Naive thymus-derived CD4-positive, alpha-beta T cell (primary cell): ENCODE results near the gene TOM1L2. TPM values are rescaled to one million over a fixed set of nuclear protein-coding genes. Genes with fewer than 3 reads are reported as not detected.

Experiments used
- ATAC-seq: fragments of 150-1000 bp; cut with Tn5 transposase; 2 replicates; pipeline ENCODE4 v1.10.0; 2021; ENCODE audit warnings: mild to moderate bottlenecking, moderate library complexity
- CTCF ChIA-PET: fragments of 350-600 bp; sonication (Branson Sonifier 250); formaldehyde crosslinking; loops from one replicate; lab custom pipeline; 2021; ENCODE audit warnings: antibody characterized with exemption; lab: Charles Lee
- POLR2A ChIA-PET: fragments of 350-600 bp; sonication (Branson Sonifier 250); formaldehyde crosslinking; loops from one replicate; lab custom pipeline; 2021; ENCODE audit warnings: antibody characterized with exemption, inconsistent platforms; lab: Charles Lee
- DNase-seq, 9 donors: peaks; one replicate each; pipeline versions ENCODE4 v3.0.0 to v3.0.0-alpha.2; 2020 to 2022; ENCODE audit warnings: mixed read lengths in 1 of 9
- H3K27ac ChIP-seq: one replicate; pipeline ENCODE4 v1.7.0; 2013; ENCODE audit warnings: mild to moderate bottlenecking, low read depth, low read length, moderate library complexity
- H3K27me3 ChIP-seq, 2 donors: one replicate each; pipeline ENCODE4 v1.7.0; 2013; ENCODE audit warnings: low read length in 2 of 2, mild to moderate bottlenecking in 2 of 2, moderate library complexity in 2 of 2; ENCODE audit not compliant: control insufficient read depth in 2 of 2, insufficient read depth in 2 of 2
- H3K36me3 ChIP-seq, 3 experiments: 1 replicate in 2 of 3; 2 replicates in 1 of 3; pipeline ENCODE4 v1.7.0; 2013; ENCODE audit warnings: low read length in 3 of 3, mild to moderate bottlenecking in 3 of 3, moderate library complexity in 1 of 3; ENCODE audit not compliant: insufficient read depth in 3 of 3, control insufficient read depth in 2 of 3
- H3K4me1 ChIP-seq, 2 donors: one replicate each; pipeline ENCODE4 v1.7.0; 2013; ENCODE audit warnings: low read length in 2 of 2, mild to moderate bottlenecking in 2 of 2, moderate library complexity in 1 of 2; ENCODE audit not compliant: control insufficient read depth in 2 of 2, insufficient read depth in 2 of 2
- H3K4me3 ChIP-seq: 2 replicates; pipeline ENCODE4 v1.7.0; 2013; ENCODE audit warnings: mild to moderate bottlenecking, low read length
- H3K9me3 ChIP-seq, 3 experiments: 1 replicate in 2 of 3; 2 replicates in 1 of 3; pipeline ENCODE4 v1.7.0; 2013; ENCODE audit warnings: low read length in 3 of 3; ENCODE audit not compliant: control insufficient read depth in 2 of 3
- H3K27ac Mint-ChIP-seq, 9 donors: one replicate each; pipeline ENCODE4 v1.8.0; 2020 to 2022; ENCODE audit warnings: mixed read lengths in 9 of 9, mild to moderate bottlenecking in 8 of 9, moderate library complexity in 5 of 9, inconsistent platforms in 2 of 9
- H3K27me3 Mint-ChIP-seq, 5 donors: one replicate each; pipeline ENCODE4 v1.8.0; 2021 to 2022; ENCODE audit warnings: mixed read lengths in 5 of 5, mild to moderate bottlenecking in 1 of 5
- H3K36me3 Mint-ChIP-seq, 5 donors: one replicate each; pipeline ENCODE4 v1.8.0; 2020 to 2022; ENCODE audit warnings: mixed read lengths in 5 of 5, mild to moderate bottlenecking in 3 of 5, inconsistent platforms in 1 of 5
- H3K4me1 Mint-ChIP-seq, 7 donors: one replicate each; pipeline ENCODE4 v1.8.0; 2020 to 2022; ENCODE audit warnings: mixed read lengths in 7 of 7, mild to moderate bottlenecking in 3 of 7, inconsistent platforms in 1 of 7
- H3K4me3 Mint-ChIP-seq, 10 donors: one replicate each; pipeline ENCODE4 v1.8.0; 2020 to 2022; ENCODE audit warnings: mild to moderate bottlenecking in 10 of 10, mixed read lengths in 10 of 10, moderate library complexity in 6 of 10, inconsistent platforms in 2 of 10
- H3K9me3 Mint-ChIP-seq, 11 donors: one replicate each; pipeline ENCODE4 v1.8.0; 2020 to 2022; ENCODE audit warnings: mixed read lengths in 11 of 11, mild to moderate bottlenecking in 4 of 11, inconsistent platforms in 1 of 11, moderate library complexity in 1 of 11
- intact Hi-C, 2 donors: fragments of 100-400 bp; cut with micrococcal nuclease; formaldehyde crosslinking; loops; one replicate each; pipeline ENCODE4 v1.15.1; 2023
- polyA plus RNA-seq, 2 donors: library from polyadenylated mRNA; unstranded; fragments of 300-500 nt; fragmentation: Illumina TruSeq; gene quantifications; one replicate each; pipeline ENCODE4 v1.2.3, GENCODE V29; 2021
- total RNA-seq, 6 experiments: library from RNA in 5 of 6; stranded (reverse) in 5 of 6; gene quantifications; 1 replicate in 5 of 6; 2 replicates in 1 of 6; pipeline ENCODE4 v1.2.3 and lab custom pipeline; 2021 to 2026

TOM1L2 gene
- total and polyA plus RNA-seq, 7 experiments from 2014 or later = 6.9 to 84.1 (median 61.0) TPM

DNA sequence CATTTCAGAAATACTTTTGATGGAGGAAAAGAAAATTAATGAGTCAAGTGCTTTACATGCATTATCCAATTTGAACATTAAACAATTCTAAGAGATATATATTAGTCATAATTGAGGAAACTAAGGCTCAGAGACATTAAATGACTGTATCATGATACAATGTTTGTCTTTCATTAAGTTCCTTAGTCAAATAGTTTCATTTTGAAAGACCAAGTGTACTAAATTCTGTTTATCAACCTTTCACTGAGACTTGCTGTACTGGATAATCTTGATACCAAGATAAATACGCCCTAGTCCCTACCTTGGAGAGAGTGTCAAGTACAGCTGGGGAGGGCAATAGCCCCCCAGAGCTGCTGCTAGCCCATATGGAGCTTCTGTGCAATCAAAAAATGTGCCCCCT, 24.2 kb downstream of the TOM1L2 start:
- no peak overlapping the region for H3K27ac Mint-ChIP-seq

DNA sequence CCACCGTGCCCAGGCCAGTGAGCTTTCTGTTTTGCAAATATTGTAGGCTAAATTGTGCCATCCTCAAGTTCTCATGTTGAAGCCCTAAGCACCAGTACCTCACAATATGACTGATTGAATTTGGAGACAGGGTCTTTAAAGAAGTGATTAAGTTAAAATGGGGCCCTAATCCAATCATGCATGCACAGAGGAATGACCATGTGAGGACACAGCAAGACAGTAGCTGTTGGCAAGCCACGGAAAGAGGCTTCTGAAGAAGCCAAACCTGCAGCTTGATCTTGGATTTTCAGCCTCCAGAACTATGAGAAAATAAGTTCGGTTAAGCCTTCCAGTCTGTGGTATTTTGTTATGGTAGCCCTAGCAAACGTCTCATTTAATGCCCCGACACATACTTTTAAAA, 24.9 kb downstream of the TOM1L2 start:
- POLR2A ChIA-PET = interaction anchor here (0.6 kb wide), 1 partner anchor 11 kb away, joined by 3 read pairs; no protein-coding TSS in a partner anchor
- CTCF ChIA-PET = no interaction called here

More for the DNA sequence above, 24.2 kb downstream of the TOM1L2 start:
- Histone ChIP-seq H3K4me1 (peaks cover 0 to 7% of the 10 kb centered on the region in 2 donors), H3K4me3 (no peak overlapping the region), H3K36me3 (no peaks in the 10 kb centered on the region), H3K9me3 (no peaks in the 10 kb centered on the region), H3K27me3 (no peaks in the 10 kb centered on the region), H3K27ac (no peak overlapping the region)
- ChIA-PET CTCF (no interaction called here), POLR2A (interaction anchor here (0.6 kb wide), 1 partner anchor 10 kb away, joined by 3 read pairs; no protein-coding TSS in a partner anchor)
- intact Hi-C loops = no loop called here
- H3K36me3 Mint-ChIP-seq = peaks cover 0 to 19% (median 6%) of the 10 kb centered on the region in 5 donors
- no peak overlapping the region for H3K4me3 Mint-ChIP-seq
- H3K9me3 Mint-ChIP-seq = no peaks in the 10 kb centered on the region
- DNase-seq (no peak), ATAC-seq (no peak)
- peaks cover 24 to 77% (median 51%) of the 10 kb centered on the region in 7 donors for H3K4me1 Mint-ChIP-seq
- H3K27me3 Mint-ChIP-seq = no peaks in the 10 kb centered on the region

DNA sequence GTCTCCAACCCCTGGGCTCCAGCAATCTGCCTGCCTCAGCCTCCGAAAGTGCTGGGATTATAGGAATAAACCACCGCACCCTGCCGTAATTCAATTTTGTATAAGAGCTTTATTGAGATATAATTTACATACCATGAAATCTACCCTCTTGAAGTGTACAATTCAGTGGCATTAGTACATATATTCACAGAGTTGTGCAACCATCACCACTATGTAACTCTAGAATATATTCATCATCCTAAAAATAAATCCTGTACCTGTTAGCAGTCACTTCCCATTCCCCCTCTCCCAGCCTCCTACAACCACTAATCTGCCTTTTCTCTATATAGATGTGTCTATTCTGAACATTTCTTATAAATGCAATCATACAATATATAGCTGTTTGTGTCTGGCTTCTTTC, 26.1 kb downstream of the TOM1L2 start:
- Mint-ChIP-seq H3K9me3 (no peaks in the 10 kb centered on the region), H3K27ac (no peak overlapping the region), H3K4me3 (no peak overlapping the region), H3K36me3 (peaks cover 0 to 15% (median 6%) of the 10 kb centered on the region in 5 donors), H3K4me1 (peaks cover 18 to 77% (median 47%) of the 10 kb centered on the region in 7 donors), H3K27me3 (no peaks in the 10 kb centered on the region)
- Histone ChIP-seq H3K27ac (no peak overlapping the region), H3K36me3 (no peaks in the 10 kb centered on the region), H3K27me3 (no peaks in the 10 kb centered on the region), H3K9me3 (no peaks in the 10 kb centered on the region), H3K4me1 (peaks cover 0 to 7% of the 10 kb centered on the region in 2 donors), H3K4me3 (no peak overlapping the region)
- intact Hi-C loops = no loop called here
- ChIA-PET CTCF (no interaction called here), POLR2A (interaction anchor here (0.6 to 0.9 kb wide), 3 partner anchors 12 to 926 kb away, joined by 3 to 7 read pairs (median 3); no protein-coding TSS in a partner anchor)
- ATAC-seq (no peak), DNase-seq (no peak)

More for the DNA sequence above, 24.9 kb downstream of the TOM1L2 start:
- Histone ChIP-seq H3K9me3 (no peaks in the 10 kb centered on the region), H3K27ac (no peak overlapping the region), H3K4me3 (no peak overlapping the region), H3K36me3 (no peaks in the 10 kb centered on the region), H3K4me1 (peaks cover 0 to 7% of the 10 kb centered on the region in 2 donors), H3K27me3 (no peaks in the 10 kb centered on the region)
- Mint-ChIP-seq H3K27me3 (no peaks in the 10 kb centered on the region), H3K4me3 (no peak overlapping the region), H3K9me3 (no peaks in the 10 kb centered on the region), H3K36me3 (peaks cover 0 to 19% (median 6%) of the 10 kb centered on the region in 5 donors), H3K27ac (no peak overlapping the region), H3K4me1 (peaks cover 22 to 84% (median 52%) of the 10 kb centered on the region in 7 donors)
- no peak for ATAC-seq
- no peak for DNase-seq
- intact Hi-C loops = no loop called here

DNA sequence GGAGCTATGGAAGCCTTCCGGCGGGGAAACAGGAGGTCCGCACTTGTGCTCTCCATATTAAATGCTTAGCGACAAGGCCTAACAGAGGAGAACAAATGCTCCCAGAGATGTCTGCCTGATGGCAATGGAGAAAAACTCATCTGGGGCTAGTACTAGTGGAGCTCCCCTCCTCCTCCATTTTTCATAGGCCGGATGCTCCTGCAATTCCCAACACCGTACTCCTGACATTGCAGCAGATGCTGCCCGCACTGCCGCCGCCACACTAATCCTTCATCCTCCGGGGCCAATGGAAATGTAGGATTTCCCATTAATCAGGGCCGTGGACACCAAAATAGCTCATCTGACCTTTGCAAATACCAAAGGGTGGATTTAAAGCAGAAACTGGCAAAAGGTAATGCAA, 27.5 kb downstream of the TOM1L2 start:
- CTCF ChIA-PET = interaction anchor here (0.9 kb wide), 1 partner anchor 13 kb away, joined by 3 read pairs; no protein-coding TSS in a partner anchor
- Mint-ChIP-seq H3K4me3 (no peak overlapping the region), H3K4me1 (peaks cover 18 to 77% (median 48%) of the 10 kb centered on the region in 7 donors), H3K9me3 (no peaks in the 10 kb centered on the region), H3K27me3 (no peaks in the 10 kb centered on the region), H3K36me3 (peaks cover 0 to 15% (median 6%) of the 10 kb centered on the region in 5 donors), H3K27ac (peak overlapping the region in 1 of 9 donors; percentile 51)
- intact Hi-C loops = no loop called here
- no peaks in the 10 kb centered on the region for H3K9me3 ChIP-seq
- ATAC-seq (no peak), DNase-seq (no peak)
- H3K27me3 ChIP-seq = no peaks in the 10 kb centered on the region
- no peak overlapping the region for H3K4me3 ChIP-seq
- peaks cover 0 to 7% of the 10 kb centered on the region in 2 donors for H3K4me1 ChIP-seq
- H3K36me3 ChIP-seq = no peaks in the 10 kb centered on the region
- H3K27ac ChIP-seq = no peak overlapping the region
- POLR2A ChIA-PET = interaction anchor here (1.1 to 1.4 kb wide), 2 partner anchors 10 to 95 kb away, joined by 3 to 4 read pairs; no protein-coding TSS in a partner anchor

DNA sequence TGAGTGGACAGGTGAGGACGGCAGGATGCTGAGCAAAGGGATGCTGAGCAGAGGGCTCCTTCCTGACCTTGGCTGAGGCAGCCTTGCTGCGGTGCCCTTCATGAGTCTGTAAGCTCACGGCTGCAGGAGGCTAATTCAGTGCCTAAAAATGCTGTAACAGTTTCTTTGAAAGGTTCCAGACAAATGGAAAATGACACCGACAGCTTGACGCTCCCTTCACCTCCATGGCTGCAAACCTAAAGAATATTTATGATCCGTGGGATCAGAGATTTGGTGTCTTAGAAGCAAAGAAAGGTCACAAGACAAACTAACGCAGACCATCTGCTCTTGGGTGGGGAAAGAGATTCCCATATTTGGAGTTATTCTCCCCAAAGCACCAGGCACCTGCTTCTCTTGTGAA, 28.0 kb downstream of the TOM1L2 start:
- Mint-ChIP-seq H3K36me3 (peaks cover 0 to 12% (median 2%) of the 10 kb centered on the region in 5 donors), H3K27ac (peak overlapping the region in 1 of 9 donors; percentile 38), H3K27me3 (no peaks in the 10 kb centered on the region)

DNA sequence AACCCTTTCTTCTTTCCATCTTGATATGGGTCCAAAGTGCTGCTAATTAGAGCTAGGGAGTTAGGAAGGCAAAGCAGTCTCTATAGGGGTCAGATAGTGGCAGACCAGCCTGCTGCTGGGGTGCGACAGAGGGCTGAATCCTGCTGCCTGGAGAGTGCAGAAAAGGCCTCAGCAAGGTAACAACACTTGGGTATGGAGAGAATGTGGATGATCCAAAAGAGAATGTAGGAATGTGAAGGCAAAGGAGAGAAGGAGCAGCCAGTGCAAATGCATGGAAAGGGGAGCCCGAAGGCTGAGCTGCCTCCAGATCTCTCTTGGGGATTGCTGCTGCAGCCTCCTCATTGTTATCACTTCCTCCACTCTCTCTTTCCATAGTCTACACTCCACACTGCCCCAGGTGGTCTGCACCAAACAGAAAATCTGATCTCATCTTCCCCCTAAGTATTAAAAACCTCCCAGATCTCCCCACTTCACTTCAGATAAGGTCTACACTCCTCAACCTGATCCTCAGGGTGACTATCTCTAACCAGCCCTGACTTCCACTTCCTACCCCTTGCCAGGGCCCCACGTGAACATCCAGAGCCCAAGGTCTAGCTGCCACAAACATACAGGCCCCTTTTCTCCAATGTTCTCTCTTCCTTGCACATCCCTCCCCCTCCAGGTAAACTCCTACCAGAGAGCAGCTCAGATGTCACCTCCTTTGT, 28.8 kb downstream of the TOM1L2 start:
- Mint-ChIP-seq H3K4me3 (peak overlapping the region in 2 of 10 donors; percentile 1 to 22), H3K4me1 (peaks cover 22 to 75% (median 50%) of the 10 kb centered on the region in 7 donors), H3K9me3 (no peaks in the 10 kb centered on the region), H3K27me3 (no peaks in the 10 kb centered on the region), H3K27ac (peak overlapping the region in 5 of 9 donors; percentile 0 to 41 (median 36)), H3K36me3 (peaks cover 0 to 12% (median 0%) of the 10 kb centered on the region in 5 donors)
- H3K36me3 ChIP-seq = no peaks in the 10 kb centered on the region
- CTCF ChIA-PET = no interaction called here
- H3K9me3 ChIP-seq = no peaks in the 10 kb centered on the region
- POLR2A ChIA-PET = interaction anchor here (1.0 to 1.2 kb wide), 2 partner anchors 15 to 16 kb away, joined by 3 to 4 read pairs; no protein-coding TSS in a partner anchor
- H3K27ac ChIP-seq = no peak overlapping the region
- H3K27me3 ChIP-seq = no peaks in the 10 kb centered on the region
- intact Hi-C loops = no loop called here
- H3K4me3 ChIP-seq = no peak overlapping the region
- H3K4me1 ChIP-seq = peaks cover 0 to 7% of the 10 kb centered on the region in 2 donors
- no peak for ATAC-seq
- DNase-seq = no peak

More for the DNA sequence above, 28.0 kb downstream of the TOM1L2 start:
- CTCF ChIA-PET = interaction anchor here (0.9 kb wide), 1 partner anchor 13 kb away, joined by 3 read pairs; no protein-coding TSS in a partner anchor
- intact Hi-C loops = no loop called here
- peaks cover 20 to 78% (median 50%) of the 10 kb centered on the region in 7 donors for H3K4me1 Mint-ChIP-seq
- DNase-seq = no peak
- Histone ChIP-seq H3K27me3 (no peaks in the 10 kb centered on the region), H3K4me1 (peaks cover 0 to 7% of the 10 kb centered on the region in 2 donors), H3K27ac (no peak overlapping the region), H3K36me3 (no peaks in the 10 kb centered on the region), H3K9me3 (no peaks in the 10 kb centered on the region), H3K4me3 (no peak overlapping the region)
- H3K4me3 Mint-ChIP-seq = no peak overlapping the region
- H3K9me3 Mint-ChIP-seq = no peaks in the 10 kb centered on the region
- POLR2A ChIA-PET = interaction anchor here (1.4 kb wide), 1 partner anchor 95 kb away, joined by 3 read pairs; no protein-coding TSS in a partner anchor
- no peak for ATAC-seq
